Parietal lobe (tissue), 2 donors: Measurements from ENCODE around the gene LARP7. TPM values are rescaled to one million over a fixed set of nuclear protein-coding genes. Genes with fewer than 3 reads are reported as not detected.

ENCODE experiments used
- small RNA-seq: library from RNA; depleted of rRNA; stranded (forward); fragments of <200 nt; gene quantifications from one replicate; pipeline ENCODE3, GENCODE V24; 2014; ENCODE audit warnings: low replicate concordance
- total RNA-seq: library from RNA; depleted of rRNA; stranded (reverse); fragments of >200 nt; gene quantifications from one replicate; pipeline ENCODE4 v1.2.3, GENCODE V29; 2014

The LARP7 gene
- total RNA-seq, result 32.6 TPM

GRCh38 chr4:112636688-112637551 lies at the start of gene LARP7, which contains the start of gene ZGRF1:
Gene LARP7 (plus strand): TSS chr4:112637143. CDS start chr4:112644670, 7,527 bp downstream.
Gene ZGRF1 (minus strand): TSS chr4:112636909. CDS start chr4:112633176, 3,733 bp downstream.

Small RNAs within 50 kb of the gene (small RNA-seq; reads per million reads assigned to genes)
- 0.15 reads per million for gene MIR302A
- not detected for gene MIR302C
- gene MIR302D, result not detected
- not detected for gene MIR367
- not detected for gene WRBP1

Other genes starting within 250 kb of the LARP7 start
- gene NEUROG2, start 121.0 kb upstream of the LARP7 start, total RNA-seq, result 13.1 TPM
- gene ZGRF1, start 234 bp upstream of the LARP7 start, total RNA-seq, result 31.9 TPM